ENCODE results near the gene PAX5.

DNA sequence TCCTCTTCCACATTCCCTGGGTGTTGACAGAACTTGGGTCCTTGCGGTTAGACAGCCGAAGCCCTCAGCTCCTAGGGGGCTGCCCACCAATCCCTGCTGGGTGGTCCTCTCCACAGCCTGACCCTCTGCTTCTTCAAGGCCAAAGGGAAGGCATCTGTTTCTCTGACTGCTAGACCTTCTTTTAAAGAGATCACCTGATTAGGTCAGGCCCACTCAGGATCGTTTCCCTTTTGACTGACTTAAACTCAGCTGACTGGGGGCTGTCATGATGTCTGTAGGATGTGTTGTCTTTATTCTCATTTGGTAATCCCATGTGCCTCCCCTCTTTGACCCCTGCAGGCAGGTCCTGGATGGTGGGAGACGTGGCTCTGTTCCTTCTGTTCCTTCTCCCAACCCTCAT, 207.5 kb downstream of the PAX5 start:
- TF ChIP-seq POLR2A (IDR thresholded peaks at IDR 0.05) (no peak), EP300 (IDR thresholded peaks at IDR 0.05) (no peak)
- TF ChIP-seq, protein P1, sequence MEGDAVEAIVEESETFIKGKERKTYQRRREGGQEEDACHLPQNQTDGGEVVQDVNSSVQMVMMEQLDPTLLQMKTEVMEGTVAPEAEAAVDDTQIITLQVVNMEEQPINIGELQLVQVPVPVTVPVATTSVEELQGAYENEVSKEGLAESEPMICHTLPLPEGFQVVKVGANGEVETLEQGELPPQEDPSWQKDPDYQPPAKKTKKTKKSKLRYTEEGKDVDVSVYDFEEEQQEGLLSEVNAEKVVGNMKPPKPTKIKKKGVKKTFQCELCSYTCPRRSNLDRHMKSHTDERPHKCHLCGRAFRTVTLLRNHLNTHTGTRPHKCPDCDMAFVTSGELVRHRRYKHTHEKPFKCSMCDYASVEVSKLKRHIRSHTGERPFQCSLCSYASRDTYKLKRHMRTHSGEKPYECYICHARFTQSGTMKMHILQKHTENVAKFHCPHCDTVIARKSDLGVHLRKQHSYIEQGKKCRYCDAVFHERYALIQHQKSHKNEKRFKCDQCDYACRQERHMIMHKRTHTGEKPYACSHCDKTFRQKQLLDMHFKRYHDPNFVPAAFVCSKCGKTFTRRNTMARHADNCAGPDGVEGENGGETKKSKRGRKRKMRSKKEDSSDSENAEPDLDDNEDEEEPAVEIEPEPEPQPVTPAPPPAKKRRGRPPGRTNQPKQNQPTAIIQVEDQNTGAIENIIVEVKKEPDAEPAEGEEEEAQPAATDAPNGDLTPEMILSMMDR (IDR thresholded peaks at IDR 0.05), result no peak

Measured in ovary (tissue), 3 donors.